ENCODE measurements around the gene PPIE.

PPIE gene

DNA sequence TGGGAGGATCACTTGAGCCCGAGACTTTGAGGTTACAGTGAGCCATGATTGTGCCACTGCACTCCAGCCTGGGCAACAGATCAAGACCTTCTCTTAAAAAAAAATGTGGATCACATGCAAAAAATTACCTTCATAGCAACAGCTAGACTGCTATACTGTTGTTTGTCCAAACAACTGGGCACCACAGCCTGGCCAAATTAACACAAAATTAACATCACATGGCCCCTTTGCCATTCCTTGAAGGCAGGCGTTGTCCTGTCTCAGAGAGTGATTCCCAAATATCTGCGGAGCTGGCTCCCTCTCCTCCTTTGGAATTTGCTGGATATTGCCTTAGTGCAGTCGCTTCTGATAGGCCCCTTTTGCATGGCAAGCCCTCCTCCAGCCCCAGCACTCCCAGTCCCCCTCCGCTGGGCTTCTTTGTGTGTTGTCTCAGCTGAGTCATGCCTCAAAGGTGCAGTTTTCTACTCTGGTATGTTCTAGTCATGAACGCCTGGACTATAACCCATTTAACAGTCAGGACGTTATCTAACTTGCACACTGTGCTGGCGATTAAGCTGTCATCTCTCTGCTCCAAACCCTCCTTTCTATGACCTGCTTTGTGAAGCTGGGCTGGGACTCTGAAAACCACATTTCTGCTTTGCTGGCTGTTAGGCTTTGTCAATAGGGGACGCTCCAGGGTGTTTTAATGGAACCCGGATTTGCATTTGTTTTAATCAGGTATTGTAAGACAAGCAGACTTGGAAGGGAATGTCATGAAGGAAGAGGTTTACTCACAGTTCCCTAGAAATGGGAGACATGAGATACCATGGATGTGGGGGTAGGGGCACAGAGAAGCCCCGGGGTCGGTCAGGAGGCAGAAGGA lies 27.3 kb upstream of the PPIE start:
- Histone ChIP-seq H3K9me2 (replicated peaks; ENCODE audit: insufficient read depth, low read length) (no peaks in the 10 kb centered on the region), H4K20me1 (ENCODE audit: low read depth, low read length) (no peaks in the 10 kb centered on the region), H3K27me3 (ENCODE audit: low read length) (no peaks in the 10 kb centered on the region), H3K4me2 (ENCODE audit: low read depth, low read length, poor library complexity, severe bottlenecking) (no peak overlapping the region), H3K79me2 (ENCODE audit: insufficient read depth, low read length) (no peaks in the 10 kb centered on the region), H3K9ac (ENCODE audit: low read length) (no peak overlapping the region), H2AFZ (ENCODE audit: low read depth, low read length, severe bottlenecking) (no peak overlapping the region), H3K36me3 (ENCODE audit: low read length) (no peaks in the 10 kb centered on the region), H3K27ac (ENCODE audit: low read depth, low read length) (no peak overlapping the region), H3K9me3 (ENCODE audit: insufficient read depth, low read length) (no peaks in the 10 kb centered on the region), H3F3A (ENCODE audit: insufficient read depth) (no peaks in the 10 kb centered on the region), H3K4me3 (ENCODE audit: insufficient read depth, low read length, poor library complexity, severe bottlenecking) (no peak overlapping the region)
- no peak for TF ChIP-seq EZH2phosphoT487 (conservative IDR thresholded peaks at IDR 0.05; ENCODE audit: low read length)
- TF ChIP-seq, protein P1, sequence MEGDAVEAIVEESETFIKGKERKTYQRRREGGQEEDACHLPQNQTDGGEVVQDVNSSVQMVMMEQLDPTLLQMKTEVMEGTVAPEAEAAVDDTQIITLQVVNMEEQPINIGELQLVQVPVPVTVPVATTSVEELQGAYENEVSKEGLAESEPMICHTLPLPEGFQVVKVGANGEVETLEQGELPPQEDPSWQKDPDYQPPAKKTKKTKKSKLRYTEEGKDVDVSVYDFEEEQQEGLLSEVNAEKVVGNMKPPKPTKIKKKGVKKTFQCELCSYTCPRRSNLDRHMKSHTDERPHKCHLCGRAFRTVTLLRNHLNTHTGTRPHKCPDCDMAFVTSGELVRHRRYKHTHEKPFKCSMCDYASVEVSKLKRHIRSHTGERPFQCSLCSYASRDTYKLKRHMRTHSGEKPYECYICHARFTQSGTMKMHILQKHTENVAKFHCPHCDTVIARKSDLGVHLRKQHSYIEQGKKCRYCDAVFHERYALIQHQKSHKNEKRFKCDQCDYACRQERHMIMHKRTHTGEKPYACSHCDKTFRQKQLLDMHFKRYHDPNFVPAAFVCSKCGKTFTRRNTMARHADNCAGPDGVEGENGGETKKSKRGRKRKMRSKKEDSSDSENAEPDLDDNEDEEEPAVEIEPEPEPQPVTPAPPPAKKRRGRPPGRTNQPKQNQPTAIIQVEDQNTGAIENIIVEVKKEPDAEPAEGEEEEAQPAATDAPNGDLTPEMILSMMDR (IDR thresholded peaks at IDR 0.05; ENCODE audit: insufficient read depth, low read length, poor library complexity, severe bottlenecking), result no peak

DNA sequence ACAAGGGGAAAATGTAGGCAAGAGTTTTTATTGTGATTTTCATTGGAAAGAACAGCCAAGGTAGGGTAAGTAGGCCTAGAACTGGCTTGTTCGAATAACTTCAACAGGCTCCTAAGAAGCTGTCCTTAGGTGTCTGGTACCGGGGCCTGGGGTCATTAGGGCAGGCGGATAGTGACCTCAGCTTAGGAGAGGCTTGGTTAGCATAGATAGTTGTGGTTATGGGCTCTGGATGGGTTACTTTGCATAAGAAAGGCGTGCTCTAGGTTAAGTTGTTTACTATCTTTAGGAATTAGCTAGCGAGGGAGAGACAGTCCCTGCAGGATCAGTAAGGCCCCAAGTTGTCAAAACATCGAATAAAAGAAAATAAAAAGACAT lies 26.7 kb upstream of the PPIE start:
- no peaks in the 10 kb centered on the region for H3K9me2 ChIP-seq (replicated peaks; ENCODE audit: insufficient read depth, low read length)
- H3K9me3 ChIP-seq (ENCODE audit: insufficient read depth, low read length), result no peaks in the 10 kb centered on the region
- H3K36me3 ChIP-seq (ENCODE audit: low read length), result no peaks in the 10 kb centered on the region
- H2AFZ ChIP-seq (ENCODE audit: low read depth, low read length, severe bottlenecking), result no peak overlapping the region
- H3K27me3 ChIP-seq (ENCODE audit: low read length), result no peaks in the 10 kb centered on the region
- TF ChIP-seq, protein P1 (IDR thresholded peaks at IDR 0.05; ENCODE audit: insufficient read depth, low read length, poor library complexity, severe bottlenecking), result no peak
- TF ChIP-seq EZH2phosphoT487 (conservative IDR thresholded peaks at IDR 0.05; ENCODE audit: low read length), result no peak
- no peak overlapping the region for H3K27ac ChIP-seq (ENCODE audit: low read depth, low read length)
- no peaks in the 10 kb centered on the region for H3F3A ChIP-seq (ENCODE audit: insufficient read depth)
- H4K20me1 ChIP-seq (ENCODE audit: low read depth, low read length), result no peaks in the 10 kb centered on the region
- no peaks in the 10 kb centered on the region for H3K79me2 ChIP-seq (ENCODE audit: insufficient read depth, low read length)
- no peak overlapping the region for H3K4me2 ChIP-seq (ENCODE audit: low read depth, low read length, poor library complexity, severe bottlenecking)
- no peak overlapping the region for H3K4me3 ChIP-seq (ENCODE audit: insufficient read depth, low read length, poor library complexity, severe bottlenecking)
- no peak overlapping the region for H3K9ac ChIP-seq (ENCODE audit: low read length)

DNA sequence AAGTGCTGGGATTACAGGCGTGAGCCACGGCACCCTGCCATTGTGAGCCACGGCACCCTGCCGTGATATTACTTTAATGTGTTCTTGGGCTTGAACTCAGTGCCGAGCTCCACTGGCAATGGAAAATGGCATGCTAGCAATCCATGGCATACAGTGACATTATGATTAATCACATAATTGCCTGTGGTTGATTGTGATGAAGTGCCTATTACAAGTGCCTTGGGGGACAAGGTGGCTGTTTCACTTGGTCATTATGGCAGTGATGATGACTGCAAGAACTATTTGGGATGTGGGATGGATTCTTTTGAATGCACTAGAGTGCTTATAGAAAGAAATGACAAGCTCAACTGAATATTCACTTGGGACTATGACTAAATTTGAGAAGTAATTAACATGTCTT lies 25.1 kb upstream of the PPIE start:
- H3K4me3 ChIP-seq (ENCODE audit: insufficient read depth, low read length, poor library complexity, severe bottlenecking), result no peak overlapping the region
- no peaks in the 10 kb centered on the region for H3K36me3 ChIP-seq (ENCODE audit: low read length)
- H3K4me2 ChIP-seq (ENCODE audit: low read depth, low read length, poor library complexity, severe bottlenecking), result no peak overlapping the region
- no peaks in the 10 kb centered on the region for H4K20me1 ChIP-seq (ENCODE audit: low read depth, low read length)
- H3F3A ChIP-seq (ENCODE audit: insufficient read depth), result no peaks in the 10 kb centered on the region
- no peaks in the 10 kb centered on the region for H3K9me3 ChIP-seq (ENCODE audit: insufficient read depth, low read length)
- H3K9ac ChIP-seq (ENCODE audit: low read length), result no peak overlapping the region
- H3K27me3 ChIP-seq (ENCODE audit: low read length), result no peaks in the 10 kb centered on the region
- H3K79me2 ChIP-seq (ENCODE audit: insufficient read depth, low read length), result no peaks in the 10 kb centered on the region
- no peak overlapping the region for H2AFZ ChIP-seq (ENCODE audit: low read depth, low read length, severe bottlenecking)
- H3K27ac ChIP-seq (ENCODE audit: low read depth, low read length), result no peak overlapping the region
- no peak for TF ChIP-seq EZH2phosphoT487 (conservative IDR thresholded peaks at IDR 0.05; ENCODE audit: low read length)
- TF ChIP-seq, protein P1 (IDR thresholded peaks at IDR 0.05; ENCODE audit: insufficient read depth, low read length, poor library complexity, severe bottlenecking), result no peak
- no peaks in the 10 kb centered on the region for H3K9me2 ChIP-seq (replicated peaks; ENCODE audit: insufficient read depth, low read length)
